Esophagus muscularis mucosa (tissue), 4 donors: Measurements from ENCODE around the gene OTOF.

Source experiments
- EP300 ChIP-seq: sonication (generic); formaldehyde crosslinking; IDR thresholded peaks from one replicate; pipeline ENCODE4 v1.6.1; 2017; ENCODE audit warnings: antibody characterized with exemption
- POLR2A ChIP-seq: fragments of 450-650 bp; IDR thresholded peaks from one replicate; pipeline ENCODE4 v1.6.1; 2017; ENCODE audit warnings: antibody characterized with exemption, moderate library complexity, mild to moderate bottlenecking, low read depth
- POLR2AphosphoS5 ChIP-seq, 2 donors: sonication (generic); formaldehyde crosslinking; IDR thresholded peaks; one replicate each; pipeline ENCODE4 v1.6.1; 2017; ENCODE audit warnings: antibody characterized with exemption in 2 of 2
- TF ChIP-seq, protein P1 (sequence below), 3 experiments: fragments of 200-600 bp in 2 of 3; fragments of 450-650 bp in 1 of 3; sonication (generic) in 2 of 3; IDR thresholded peaks; one replicate each; pipeline ENCODE4 v1.5.1; 2017 to 2019; ENCODE audit warnings: antibody characterized with exemption in 3 of 3, mild to moderate bottlenecking in 2 of 3, moderate library complexity in 1 of 3

DNA sequence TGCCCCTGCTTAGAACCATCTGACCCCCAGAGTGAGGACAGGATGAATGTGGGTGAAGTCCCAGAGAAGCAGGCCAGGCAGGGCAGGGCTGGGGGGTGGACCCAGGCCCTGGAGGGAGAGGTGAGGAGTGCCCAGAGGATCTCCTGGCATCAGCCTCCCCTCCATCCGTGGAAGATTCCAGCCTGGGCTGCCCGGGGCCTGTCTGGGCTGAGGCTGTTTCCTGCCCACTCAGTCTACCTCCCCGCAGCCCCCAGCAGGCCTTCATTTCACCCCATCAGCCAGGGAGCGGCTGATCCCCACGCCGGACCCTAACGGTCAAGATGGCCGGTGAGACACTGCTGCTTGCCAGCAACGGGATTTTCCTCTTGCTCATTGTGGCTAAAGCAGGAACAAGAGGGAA is 35.3 kb upstream of the OTOF start:
- TF ChIP-seq, protein P1, sequence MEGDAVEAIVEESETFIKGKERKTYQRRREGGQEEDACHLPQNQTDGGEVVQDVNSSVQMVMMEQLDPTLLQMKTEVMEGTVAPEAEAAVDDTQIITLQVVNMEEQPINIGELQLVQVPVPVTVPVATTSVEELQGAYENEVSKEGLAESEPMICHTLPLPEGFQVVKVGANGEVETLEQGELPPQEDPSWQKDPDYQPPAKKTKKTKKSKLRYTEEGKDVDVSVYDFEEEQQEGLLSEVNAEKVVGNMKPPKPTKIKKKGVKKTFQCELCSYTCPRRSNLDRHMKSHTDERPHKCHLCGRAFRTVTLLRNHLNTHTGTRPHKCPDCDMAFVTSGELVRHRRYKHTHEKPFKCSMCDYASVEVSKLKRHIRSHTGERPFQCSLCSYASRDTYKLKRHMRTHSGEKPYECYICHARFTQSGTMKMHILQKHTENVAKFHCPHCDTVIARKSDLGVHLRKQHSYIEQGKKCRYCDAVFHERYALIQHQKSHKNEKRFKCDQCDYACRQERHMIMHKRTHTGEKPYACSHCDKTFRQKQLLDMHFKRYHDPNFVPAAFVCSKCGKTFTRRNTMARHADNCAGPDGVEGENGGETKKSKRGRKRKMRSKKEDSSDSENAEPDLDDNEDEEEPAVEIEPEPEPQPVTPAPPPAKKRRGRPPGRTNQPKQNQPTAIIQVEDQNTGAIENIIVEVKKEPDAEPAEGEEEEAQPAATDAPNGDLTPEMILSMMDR (IDR thresholded peaks at IDR 0.05) = no peak
- TF ChIP-seq POLR2AphosphoS5 (IDR thresholded peaks at IDR 0.05) = no peak
- TF ChIP-seq EP300 = no peak
- no peak for TF ChIP-seq POLR2A
